Astrocyte of the spinal cord (primary cell): Measurements from ENCODE around the gene PFKFB1.

ENCODE experiments used
- DNase-seq: peaks from one replicate; pipeline ENCODE4 v3.0.0; 2011; ENCODE audit warnings: low read depth, low spot score
- H3K4me3 ChIP-seq: 2 replicates; pipeline ENCODE4 v1.5.1; 2011; ENCODE audit warnings: low read depth, mild to moderate bottlenecking, low read length, moderate library complexity
- in situ Hi-C: cut with HindIII; loops from 2 replicates; pipeline ENCODE4 v1.10.0; 2017; ENCODE audit warnings: low sequenced_read_pairs
- TF ChIP-seq, protein P1 (sequence below): IDR thresholded peaks from 2 replicates; pipeline ENCODE4 v1.5.1; 2012; ENCODE audit warnings: low read depth, mild to moderate bottlenecking, low read length, inconsistent platforms

The PFKFB1 gene

DNA sequence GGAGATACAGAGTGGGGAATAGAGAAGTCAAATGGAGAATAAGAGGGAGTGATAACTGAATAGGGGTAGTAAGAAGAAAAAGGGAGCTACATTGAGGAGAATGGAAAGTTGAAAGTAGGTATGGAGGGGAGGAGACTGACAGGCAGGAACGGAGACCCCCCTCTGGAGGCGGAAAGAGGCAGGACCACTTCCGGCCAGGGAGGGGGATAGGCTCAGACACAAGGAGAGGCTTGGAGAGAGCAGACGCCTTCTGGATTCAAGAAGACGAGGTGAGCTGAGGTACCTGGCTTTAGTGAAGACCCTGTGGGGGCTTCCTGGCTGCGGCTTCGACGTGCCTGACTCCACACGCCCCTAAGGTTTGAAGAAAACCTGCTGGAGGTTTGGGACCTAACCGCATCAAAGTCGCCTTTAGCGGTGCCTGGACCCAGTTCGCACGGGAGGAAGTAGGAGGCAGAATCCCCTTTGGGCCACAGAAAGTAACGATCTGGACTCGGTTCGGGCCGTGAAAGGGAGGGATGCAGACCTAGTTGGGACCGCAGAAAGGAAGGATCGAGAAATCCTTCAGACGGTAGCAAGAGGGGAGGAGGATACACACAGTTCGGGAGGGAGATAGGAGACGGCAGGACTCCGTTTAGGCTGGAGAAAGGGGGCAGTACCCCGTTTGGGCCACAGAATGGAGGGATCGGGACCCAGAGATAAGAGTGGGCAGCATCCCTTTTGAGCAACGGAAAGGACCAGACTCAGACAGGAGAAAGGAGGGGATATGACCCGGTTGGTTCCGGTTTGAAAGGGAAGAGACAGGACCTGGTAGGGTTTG is 73.2 kb downstream of the PFKFB1 start, which contains the start of gene TRO:
Gene TRO, plus strand, starts transcription at position 215 of the 817 bp plus-strand sequence. CDS start 1,423 bp downstream, outside the sequence.
- peak; percentile 4 for DNase-seq
- peak within 1 kb of the TSS; percentile 79 for H3K4me3 ChIP-seq
- in situ Hi-C loops = no loop called here
- TF ChIP-seq, protein P1, sequence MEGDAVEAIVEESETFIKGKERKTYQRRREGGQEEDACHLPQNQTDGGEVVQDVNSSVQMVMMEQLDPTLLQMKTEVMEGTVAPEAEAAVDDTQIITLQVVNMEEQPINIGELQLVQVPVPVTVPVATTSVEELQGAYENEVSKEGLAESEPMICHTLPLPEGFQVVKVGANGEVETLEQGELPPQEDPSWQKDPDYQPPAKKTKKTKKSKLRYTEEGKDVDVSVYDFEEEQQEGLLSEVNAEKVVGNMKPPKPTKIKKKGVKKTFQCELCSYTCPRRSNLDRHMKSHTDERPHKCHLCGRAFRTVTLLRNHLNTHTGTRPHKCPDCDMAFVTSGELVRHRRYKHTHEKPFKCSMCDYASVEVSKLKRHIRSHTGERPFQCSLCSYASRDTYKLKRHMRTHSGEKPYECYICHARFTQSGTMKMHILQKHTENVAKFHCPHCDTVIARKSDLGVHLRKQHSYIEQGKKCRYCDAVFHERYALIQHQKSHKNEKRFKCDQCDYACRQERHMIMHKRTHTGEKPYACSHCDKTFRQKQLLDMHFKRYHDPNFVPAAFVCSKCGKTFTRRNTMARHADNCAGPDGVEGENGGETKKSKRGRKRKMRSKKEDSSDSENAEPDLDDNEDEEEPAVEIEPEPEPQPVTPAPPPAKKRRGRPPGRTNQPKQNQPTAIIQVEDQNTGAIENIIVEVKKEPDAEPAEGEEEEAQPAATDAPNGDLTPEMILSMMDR = peak; percentile 18

DNA sequence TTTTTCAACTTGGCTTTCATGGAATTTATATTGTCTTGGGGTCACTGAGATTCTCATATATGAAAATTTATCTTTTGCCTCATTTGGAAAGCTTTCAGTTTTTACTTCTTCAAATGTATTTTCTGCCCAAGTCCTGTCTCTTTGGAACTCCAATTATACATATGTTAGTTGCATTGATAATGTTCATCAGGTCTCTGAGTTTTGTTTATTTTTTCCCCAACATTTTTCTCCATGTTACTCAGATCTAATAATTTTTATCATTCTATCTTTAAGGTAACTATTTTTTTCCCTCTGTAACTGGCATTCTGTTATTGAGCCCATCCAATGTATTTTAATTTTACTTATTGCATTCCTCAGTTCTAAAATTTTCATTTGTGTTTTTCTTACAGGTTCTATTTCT is 84.0 kb downstream of the PFKFB1 start:
- DNase-seq = peak; percentile 15
- in situ Hi-C loops = no loop called here
- TF ChIP-seq, protein P1 = no peak
- no peak overlapping the region for H3K4me3 ChIP-seq

DNA sequence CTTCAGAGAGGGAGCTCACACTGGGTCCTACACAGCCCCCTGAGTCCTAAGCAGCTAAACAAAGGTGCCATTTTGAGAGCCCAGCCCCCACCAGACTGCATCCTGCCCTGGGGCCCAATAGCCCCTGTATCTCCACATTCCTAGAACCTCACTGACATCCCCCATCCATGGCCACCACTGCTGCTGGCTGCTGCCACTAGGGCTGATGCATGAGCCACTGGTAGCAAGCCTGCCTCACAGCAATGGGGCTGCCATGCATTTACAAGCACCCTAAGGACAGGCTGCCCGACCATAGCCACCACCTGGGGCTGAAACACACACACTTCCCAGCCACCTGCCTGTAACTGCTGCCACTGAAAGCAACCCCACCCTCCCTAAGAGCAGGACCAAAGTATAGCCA is 99.8 kb downstream of the PFKFB1 start:
- TF ChIP-seq, protein P1 = no peak
- DNase-seq = no peak
- no peak overlapping the region for H3K4me3 ChIP-seq
- in situ Hi-C loops = no loop called here

DNA sequence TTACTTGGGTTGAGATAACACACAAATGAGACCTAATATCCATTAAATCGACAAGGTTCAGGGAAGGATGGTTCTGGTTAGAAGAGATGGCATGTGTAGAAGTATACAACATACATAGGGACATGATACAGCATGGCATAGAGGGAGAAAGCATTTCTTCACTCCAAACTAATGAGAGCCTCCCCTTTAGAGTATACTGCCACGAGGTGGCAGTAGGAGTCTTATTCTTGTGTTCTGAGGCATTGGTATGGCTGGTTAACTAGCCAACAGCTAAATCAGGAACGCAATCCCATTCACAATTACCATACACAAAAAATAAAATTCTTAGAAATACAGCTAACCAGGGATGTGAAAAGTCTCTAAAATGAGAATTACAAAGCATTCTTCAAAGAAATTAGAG is 102.4 kb downstream of the PFKFB1 start:
- in situ Hi-C loops = no loop called here
- TF ChIP-seq, protein P1 = peak; percentile 36
- no peak overlapping the region for H3K4me3 ChIP-seq
- DNase-seq = peak; percentile 33

DNA sequence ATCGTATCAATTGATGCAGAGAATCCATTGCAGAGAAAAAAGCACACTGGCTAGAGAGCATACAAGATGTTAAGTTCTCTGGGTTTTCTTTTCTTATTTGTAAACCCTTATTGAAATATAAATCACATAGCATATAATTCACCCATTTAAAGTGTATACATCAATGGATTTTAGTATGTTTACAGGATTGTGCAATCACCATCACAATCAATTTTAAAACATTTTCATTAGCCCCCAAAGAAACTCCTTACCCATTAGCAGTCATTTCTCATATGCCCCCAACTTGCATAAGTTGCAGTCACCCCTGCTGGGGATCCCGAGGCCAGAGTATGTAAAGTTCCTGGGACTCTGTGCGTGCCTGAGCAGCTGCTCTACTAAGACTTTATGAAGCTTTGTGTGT is 108.2 kb downstream of the PFKFB1 start:
- TF ChIP-seq, protein P1 = no peak
- DNase-seq = no peak
- in situ Hi-C loops = no loop called here
- no peak overlapping the region for H3K4me3 ChIP-seq
